HG03469 (cell line): ENCODE data around the gene APPBP2.
"Not testable (repeated sequence)": the region's sequence is repeated elsewhere in the genome, so short reads cannot be mapped to it uniquely, and the experiment has no call there.

Experiments
- ATAC-seq: cut with Tn5 transposase; IDR thresholded peaks from one replicate; pipeline ENCODE4 v1.9.1; 2021; ENCODE audit warnings: mild to moderate bottlenecking, moderate library complexity, moderate number of reproducible peaks; ENCODE audit not compliant: unreplicated experiment

APPBP2 gene

DNA sequence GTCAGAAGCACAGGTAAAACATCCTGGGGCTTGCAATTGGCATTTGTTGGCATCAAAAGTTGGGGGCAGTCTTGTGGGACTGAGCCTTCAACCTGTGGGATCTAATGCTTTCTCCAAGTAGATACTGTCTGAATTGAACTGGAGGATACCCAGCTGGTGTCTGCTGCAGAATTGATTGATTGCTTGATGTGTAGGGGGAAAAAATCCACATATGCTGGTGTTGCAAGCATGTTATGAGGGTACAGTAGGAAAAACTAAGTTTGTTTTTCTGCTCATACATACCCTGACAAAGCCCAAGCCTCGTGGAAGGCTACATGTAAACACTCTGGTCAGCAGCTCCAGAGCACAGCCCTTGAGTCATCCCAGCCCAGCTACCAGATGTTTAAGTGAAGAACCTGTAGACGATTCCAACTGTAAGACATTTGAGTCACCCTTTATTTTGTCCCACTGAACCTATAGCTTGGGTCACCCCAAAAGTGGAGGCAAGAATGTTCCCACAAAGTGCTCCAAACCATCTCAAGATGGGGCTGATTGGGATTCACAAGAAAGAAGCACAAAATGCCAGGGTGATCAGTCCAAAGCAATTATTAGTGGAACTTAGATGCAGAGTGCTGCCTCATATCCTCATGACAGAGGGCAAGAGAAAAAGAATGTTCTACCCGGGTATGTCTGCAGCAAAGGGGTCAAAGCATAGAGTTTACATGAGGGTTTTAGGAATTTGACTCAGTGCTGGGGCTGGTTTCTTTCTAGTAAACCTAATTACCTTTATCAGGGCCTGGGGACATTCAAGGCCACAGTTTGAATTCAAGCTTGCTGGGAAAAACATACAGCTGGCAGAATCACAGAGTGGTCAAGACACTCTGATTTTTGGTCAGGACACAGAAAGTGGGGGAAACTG lies 9.6 kb upstream of the APPBP2 start:
- ATAC-seq, result no peak

DNA sequence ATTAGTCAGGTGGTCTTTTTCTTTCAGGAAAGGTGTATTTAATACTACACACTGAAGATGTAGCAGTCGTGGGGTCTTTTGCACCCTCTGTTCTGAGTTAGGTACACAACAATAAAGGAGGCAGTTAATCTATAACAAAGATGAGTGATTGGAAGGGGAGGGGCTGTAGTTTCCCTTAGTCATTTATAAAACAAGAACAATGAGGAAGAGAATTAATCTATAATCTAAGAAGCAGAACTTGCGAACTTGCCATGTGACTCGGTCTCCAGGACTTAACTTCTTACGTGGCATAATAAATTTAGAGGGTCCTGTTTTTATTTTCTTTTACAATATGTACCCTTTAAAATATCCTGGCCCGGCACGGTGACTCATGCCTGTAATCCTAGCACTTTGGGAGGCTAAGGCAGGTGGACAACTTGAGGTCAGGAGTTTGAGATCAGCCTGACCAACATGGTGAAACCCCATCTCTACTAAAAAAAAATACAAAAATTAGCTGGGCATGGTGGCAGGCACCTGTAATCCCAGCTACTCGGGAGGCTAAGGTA lies 8.6 kb upstream of the APPBP2 start:
- ATAC-seq, result no peak

DNA sequence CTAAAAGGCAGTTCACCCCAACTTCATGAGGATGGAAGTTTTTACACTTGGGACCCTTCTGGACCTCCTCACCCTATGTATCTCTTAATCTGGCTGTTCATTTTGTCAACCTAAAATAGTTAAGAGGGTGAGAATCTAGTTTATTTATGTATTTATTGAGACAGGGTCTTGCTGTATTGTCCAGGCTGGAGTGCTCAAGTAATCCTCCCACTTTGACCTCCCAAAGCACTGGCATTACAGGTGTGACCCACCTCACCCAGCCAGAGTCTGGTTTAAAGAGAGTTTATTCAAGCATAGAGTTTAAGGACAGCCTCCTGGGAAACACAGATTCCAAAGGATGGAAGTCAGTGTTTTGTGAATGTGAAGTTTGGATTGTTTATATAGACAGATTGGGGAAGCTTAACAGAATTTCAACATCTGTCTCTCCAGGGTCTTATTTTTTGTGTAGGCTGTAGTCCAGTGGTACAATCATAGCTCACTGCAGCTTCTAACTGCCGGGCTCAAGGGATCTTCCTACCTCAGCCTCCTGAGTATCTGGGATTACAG lies 8.0 kb upstream of the APPBP2 start:
- ATAC-seq, result no peak

DNA sequence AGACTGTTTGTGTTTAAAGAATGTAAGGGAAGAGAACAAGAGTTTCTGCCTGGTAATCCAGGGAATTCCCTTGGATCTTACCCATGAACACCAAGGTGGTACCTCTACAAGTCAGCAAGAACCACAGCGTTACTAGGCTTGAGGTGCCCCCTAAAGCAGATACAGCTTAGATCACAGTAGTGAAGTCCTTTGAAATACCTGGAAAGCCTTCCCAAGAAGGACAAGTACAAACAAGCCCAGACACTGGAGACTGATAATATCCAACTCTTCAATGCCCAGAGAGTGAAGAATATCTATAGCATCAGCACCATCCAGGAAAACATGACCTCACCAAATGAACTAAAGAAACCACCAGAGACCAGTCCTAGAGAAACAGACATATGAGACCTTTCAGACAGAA lies 3.8 kb upstream of the APPBP2 start:
- ATAC-seq, result no peak

DNA sequence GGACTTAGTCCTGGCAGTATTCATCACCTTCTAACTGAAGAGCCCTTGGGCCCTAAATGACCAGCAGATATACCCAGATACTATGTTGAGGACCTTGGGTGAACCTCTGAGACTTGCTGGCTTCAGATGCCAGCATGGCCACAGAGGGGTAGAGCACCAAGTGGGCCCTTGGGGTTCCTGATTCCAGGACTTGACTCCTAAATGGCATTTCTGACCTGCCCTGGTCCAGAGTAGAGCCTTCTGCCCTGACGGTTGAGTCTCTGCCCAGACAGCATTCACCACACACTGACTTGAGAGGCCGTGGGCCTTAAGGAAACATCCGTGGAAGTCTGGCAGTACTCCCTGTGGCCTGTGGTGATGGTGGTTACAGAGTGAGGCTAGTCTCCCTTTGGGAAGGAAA lies 2.8 kb upstream of the APPBP2 start:
- no peak for ATAC-seq

DNA sequence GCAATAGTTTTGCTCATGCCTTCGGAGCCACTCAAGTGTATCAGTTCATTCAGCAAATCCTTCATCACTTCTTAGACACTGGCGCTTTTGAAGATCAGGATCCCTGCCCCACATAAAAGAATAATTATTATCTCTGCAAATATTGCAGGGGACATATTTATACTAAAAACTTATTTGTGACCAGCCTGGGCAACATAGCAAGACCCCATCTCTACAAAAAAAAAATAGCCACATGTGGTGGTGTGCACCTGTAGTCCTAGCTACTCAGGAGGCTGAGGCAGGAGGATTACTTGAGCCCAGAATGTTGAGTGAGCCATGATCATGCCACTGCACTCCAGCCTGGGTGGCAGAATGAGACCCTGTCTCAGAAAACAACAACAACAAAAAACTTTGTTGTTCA lies 1.7 kb upstream of the APPBP2 start:
- ATAC-seq, result no peak

DNA sequence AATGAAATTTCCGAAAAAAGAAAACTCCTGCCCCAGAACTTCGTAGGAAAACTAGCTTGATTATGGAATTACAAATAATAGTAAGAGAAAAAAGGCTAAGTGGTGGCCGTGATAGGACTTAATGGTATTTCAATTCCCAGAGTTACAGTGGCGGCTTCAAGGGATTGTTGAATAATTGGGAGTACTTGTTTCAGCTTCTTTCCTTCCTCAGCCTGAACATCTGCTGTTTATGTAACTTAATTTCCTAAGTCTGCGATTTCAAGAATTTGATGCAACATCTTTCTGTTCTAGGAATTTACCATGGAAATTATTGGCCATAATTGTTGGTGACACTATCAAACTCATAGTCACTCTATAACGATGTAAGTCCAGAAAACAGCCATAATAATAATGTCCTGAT lies 684 bp upstream of the APPBP2 start:
- no peak for ATAC-seq

DNA sequence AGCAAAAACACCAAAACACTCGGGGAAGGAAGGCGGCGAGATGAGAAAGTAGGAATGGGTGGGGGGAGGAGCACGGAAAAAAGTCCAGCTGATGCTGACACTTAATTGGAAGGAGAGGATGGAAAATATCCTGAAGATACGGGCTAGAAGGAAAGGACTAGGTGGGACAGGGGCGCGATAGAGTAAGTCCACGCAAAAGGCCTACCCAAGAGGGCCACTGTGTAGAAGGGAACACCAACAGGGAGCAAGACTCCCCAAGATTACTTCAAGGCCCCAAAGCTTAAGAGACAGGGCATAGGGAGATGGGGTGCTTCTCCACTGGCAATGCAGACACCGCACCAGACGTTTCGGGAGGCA lies 736 bp downstream of the APPBP2 start:
- ATAC-seq, result no peak

DNA sequence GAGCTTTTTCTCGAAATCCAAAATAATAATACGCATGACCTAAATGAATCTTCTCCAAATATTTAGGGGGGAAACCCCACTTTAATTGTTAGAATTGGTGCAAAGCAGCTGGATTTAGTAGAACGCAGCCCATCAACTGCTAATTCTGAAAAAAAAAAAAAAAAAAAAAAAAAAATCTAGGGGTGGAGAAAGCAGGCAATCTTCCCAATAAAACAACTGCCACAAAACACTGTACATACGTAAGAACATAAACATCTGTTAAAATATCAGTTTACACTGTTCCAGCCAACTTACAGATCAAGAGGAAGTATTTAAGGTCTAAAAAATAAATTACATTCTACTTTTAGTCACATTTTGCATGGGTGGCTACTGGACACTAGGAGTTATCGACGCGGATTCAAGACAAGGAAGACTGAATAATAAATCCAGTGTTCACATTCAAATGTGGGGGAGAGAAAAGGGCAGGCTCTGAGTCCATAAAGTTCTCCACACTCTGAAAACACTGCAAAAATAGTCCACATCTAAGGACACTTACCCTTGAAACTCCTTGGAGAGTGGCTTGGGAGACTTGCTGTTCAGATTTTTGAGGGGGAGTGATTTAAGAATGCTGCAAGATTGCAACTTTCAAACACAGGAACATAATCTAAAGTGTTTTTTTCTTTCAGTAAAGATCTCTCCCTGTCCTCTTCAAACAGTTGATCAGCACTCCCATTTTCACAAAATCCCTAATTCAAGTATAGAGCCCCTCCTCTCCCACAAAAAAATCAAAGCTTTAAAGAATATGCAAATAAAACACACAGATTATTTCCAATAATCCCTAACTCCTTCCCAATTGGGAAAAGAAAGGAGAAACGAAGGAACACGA lies 1.3 kb downstream of the APPBP2 start:
- ATAC-seq, result no peak

DNA sequence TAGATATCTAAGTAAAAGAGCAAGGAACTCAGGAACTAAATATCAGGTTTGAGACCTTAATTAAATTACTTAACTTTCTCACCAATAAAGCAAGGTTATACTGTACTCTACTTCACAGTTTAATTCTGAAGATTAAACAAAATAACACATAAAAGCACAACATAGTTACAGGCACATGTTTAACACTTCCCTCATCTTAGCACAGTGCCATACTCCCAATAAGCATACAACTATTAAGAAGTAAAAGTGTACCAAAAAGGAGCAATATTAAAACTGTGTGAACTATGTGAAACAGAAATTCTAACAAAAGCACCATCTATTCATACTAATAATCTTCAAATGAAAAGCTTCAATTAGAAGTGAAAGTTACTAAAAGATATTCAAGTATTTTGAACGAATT lies 2.2 kb downstream of the APPBP2 start:
- no peak for ATAC-seq

DNA sequence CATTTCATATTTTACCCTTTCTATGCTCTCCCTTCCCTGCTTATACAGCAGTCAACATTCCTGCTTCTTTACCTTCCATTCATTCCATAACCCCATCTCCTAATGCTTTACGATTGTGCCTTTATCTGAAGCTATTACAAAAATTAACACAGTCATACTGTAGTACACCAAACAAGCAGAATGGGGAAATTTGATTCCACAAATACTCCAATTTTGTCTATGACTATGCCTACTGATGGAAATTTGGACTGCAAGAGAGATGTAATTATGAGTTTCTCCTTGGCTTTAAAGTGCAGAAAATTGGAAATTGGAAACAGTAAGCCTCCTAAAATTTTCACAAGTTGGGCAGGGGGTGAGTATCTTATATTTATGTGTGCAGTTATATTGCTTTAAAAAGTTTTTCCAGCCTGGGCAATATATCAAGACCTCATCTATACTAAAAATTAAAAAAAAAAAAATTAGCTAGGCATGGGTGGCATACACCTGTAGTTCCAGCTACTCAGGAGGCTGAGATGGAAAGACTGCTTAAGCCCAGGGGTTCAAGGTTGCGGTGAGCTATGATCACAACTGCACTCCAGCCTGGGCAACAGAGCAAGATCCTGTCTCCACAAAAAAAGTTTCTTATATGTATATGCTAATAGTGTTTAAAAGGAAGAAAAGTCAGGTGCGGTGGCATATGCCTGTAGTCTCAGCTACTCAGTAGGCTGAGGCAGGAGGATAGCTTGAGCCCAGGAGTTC lies 3.0 kb downstream of the APPBP2 start:
- ATAC-seq, result no peak

DNA sequence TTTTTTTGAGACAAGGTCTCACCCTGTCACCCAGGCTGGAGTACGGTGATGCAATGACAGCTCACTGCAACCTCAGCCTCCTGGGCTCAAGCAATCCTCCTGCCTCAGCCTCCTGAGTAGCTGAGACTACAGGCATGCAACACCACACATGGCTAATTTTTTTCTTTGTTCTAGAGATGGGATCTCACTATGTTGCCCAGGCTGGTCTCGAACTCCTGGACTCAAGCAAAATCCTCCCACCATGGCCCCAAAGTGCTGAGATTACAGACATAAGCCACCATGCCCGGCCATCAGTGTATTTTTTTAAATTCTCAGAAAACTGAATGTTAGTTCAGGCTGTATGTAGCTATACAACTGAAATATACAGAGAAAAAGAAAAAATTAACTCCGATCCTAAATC lies 6.2 kb downstream of the APPBP2 start:
- no peak for ATAC-seq

DNA sequence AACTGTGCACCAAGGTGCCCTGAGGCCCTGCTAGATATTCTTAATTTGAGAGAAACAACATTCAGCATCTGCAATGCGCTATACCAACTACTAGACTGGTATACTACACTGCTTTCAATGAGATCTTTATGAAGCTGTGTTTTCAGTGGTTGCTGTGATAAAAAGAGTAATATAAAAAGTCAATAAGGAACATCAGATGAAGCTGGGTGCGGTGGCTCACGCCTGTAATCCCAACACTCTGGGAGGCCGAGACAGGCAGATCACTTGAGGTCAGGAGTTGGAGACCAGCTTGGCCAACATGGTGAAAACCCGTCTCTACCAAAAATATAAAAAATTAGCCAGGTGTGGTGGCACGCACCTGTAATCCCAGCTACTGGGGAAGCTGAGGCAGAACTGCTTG lies 10.4 kb downstream of the APPBP2 start:
- ATAC-seq, result not testable (repeated sequence)

DNA sequence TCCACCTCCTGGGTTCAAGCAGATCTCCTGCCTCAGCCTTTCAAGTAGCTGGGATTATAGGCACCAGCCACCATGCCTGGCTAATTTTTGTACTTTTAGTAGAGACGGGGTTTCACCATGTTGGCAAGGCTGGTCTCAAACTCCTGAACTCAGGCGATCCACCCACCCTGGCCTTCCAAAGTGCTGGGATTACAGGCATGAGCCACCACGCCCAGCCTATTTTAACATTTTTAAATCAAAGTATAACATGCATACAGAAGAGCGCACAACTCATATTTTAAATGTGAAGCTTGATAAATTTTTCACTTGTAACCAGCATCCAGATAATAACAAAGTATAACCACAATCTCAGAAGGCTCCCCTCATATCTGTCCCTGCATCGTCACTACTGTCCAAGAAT lies 10.8 kb downstream of the APPBP2 start:
- ATAC-seq, result not testable (repeated sequence)

DNA sequence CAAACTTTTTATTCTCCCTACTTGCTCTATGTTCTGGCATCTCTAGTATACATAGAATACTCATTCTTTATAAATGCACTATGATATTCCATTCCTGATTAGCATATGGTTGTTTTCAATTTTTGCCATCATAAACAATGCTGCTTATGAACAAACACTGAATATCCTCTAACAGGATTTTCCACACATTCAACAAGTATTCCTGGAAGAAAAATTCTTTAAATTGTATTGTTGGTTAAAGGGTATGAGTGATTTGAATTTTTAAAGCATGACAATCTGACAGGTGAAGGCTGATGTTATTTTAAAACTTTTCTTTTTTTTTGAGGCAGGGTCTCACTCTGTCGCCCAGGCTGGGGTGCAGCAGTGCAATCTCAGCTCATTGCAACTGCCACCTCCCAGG lies 11.5 kb downstream of the APPBP2 start:
- no peak for ATAC-seq

DNA sequence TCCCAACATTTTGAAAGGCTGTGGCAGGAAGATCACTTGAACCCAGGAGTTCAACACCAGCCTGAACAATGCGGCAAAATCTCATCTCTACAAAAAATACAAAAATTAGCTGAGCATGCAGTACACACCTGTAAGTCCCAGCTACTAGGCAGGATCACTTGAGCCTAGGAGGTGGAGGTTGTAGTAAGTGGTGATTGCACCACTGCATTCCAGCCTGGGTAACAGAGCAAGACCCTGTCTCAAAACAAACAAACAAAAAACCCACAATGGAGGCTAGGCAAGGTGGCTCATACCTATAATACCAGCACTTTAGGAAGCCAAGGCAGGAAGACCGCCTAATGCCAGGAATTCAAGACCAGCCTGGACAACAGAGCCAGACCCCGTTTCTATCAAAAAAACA lies 12.0 kb downstream of the APPBP2 start:
- no peak for ATAC-seq

DNA sequence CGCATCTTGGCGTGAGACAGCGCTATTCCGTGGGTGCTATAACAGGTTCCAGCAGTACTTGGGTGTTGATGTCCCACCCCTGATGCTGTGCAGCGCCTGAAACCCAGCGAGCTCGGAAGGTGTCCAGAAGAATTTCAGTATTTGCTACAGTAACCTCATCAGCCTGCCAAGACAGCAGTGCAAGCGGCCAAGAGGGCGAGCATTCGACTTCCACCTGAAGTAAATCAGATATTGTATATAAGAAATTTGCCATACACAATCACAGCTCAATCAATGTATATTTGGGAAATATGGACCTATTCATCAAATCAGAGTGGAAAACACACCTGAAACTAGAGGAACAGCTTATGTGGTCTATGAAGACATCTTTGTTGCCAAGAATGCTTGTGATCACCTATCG lies 13.0 kb downstream of the APPBP2 start:
- ATAC-seq, result no peak

DNA sequence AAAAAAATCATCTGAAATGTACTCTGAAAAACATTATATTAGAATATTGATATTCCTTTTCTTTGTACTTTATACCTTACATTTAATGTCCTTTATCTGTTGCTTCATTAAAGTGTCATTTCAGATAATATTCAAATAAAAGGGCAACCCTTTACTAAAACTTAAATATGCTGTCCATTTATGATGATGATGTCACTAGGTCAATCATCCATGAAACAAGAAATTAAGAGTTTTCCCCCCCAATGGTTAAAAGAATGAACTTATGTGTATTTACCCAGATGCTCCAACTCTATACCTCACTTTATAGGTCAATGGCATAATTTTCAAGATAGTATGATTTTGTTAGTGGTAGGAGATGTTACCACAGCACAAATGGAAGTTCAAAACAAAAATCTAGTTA lies 15.3 kb downstream of the APPBP2 start:
- no peak for ATAC-seq

DNA sequence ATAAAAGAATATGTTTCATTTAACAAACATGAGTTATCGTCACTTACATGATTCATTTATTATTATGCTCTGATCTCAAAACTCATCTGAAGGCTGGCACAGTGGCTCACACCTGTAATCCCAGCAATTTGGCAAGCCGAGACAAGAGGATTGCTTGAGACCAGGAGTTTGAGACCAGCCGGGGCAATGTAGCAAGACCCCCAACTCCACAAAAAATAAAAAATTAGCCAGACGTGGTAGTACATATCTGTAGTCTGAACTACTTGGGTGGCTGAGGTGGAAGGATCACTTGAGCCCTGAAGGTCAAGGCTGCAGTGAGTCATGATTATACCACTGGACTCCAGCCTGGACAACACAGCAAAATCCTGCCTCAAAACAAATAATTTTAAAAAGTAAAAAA lies 16.0 kb downstream of the APPBP2 start:
- no peak for ATAC-seq

DNA sequence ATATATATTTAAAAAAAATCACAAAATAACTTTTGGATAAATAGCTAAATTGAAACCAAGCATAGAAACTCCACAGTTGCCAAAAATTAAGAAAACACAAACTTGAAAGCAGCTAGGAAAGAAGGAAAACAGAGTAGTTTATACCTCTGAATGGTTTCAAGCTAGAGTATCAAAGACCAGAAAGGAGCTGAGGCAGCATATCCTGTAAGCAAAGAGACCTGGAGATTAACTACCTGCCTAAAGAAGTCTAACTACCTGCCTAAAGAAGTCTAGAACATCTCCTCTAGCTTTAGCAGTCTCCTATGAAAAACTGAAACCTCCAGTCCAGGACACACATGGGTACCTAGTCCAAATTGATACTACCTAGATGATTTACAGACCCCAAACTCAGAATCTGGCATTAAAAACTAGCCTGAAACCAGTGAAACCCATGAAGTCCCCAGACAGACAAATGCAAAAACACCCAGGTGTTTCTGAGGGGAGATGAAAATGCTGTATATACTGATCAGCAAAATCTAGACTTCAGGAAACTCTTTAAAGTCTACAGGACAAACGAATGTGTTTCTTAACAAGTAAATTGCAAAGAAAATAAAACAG lies 17.6 kb downstream of the APPBP2 start:
- ATAC-seq, result no peak
